B cell (primary cell): ENCODE measurements around the gene DEPDC1B. TPM values are rescaled to one million over a fixed set of nuclear protein-coding genes. Genes with fewer than 3 reads are reported as not detected.

Experiments used
- ATAC-seq: fragments of 200-7000 bp; cut with Tn5 transposase; one replicate; pipeline ENCODE4 v1.10.0; 2021; ENCODE audit warnings: low read depth, mild to moderate bottlenecking, moderate number of reproducible peaks, moderate library complexity
- CTCF ChIA-PET: fragments of 350-600 bp; sonication (Branson Sonifier 250); formaldehyde crosslinking; loops from one replicate; lab custom pipeline; 2021; ENCODE audit warnings: antibody characterized with exemption, inconsistent platforms; lab: Charles Lee
- POLR2A ChIA-PET: fragments of 350-600 bp; sonication (Branson Sonifier 250); formaldehyde crosslinking; loops from one replicate; lab custom pipeline; 2021; ENCODE audit warnings: antibody characterized with exemption; lab: Charles Lee
- DNase-seq: peaks from one replicate; pipeline ENCODE4 v3.0.0; 2013
- H2AFZ ChIP-seq: 2 replicates; pipeline ENCODE4 v1.6.1; 2012; ENCODE audit warnings: mild to moderate bottlenecking, low read depth, low read length; ENCODE audit not compliant: insufficient read depth, poor library complexity, severe bottlenecking
- H3K27ac ChIP-seq, 2 donors: 1 replicate in 1 of 2; 2 replicates in 1 of 2; pipeline ENCODE4 v1.5.1; 2012 to 2013; ENCODE audit warnings: low read length in 2 of 2, mild to moderate bottlenecking in 2 of 2, moderate library complexity in 1 of 2
- H3K27me3 ChIP-seq, 4 experiments: fragments of 200-600 bp in 1 of 4; sonication (generic) in 1 of 4; replicated peaks in 1 of 4; 1 replicate in 2 of 4; 2 replicates in 2 of 4; pipeline versions ENCODE4 v1.6.1 to v1.7.0; 2013 to 2016; ENCODE audit warnings: low read length in 3 of 4, mild to moderate bottlenecking in 2 of 4, mixed read lengths in 1 of 4, moderate library complexity in 1 of 4; ENCODE audit not compliant: insufficient read depth in 4 of 4, control insufficient read depth in 3 of 4; ENCODE audit errors: control extremely low read depth in 1 of 4
- H3K36me3 ChIP-seq, 2 experiments: replicated peaks in 1 of 2; 1 replicate in 1 of 2; 2 replicates in 1 of 2; pipeline versions ENCODE4 v1.6.1 to v1.7.1; 2013; ENCODE audit warnings: low read length in 1 of 2; ENCODE audit not compliant: insufficient read depth in 2 of 2, control insufficient read depth in 1 of 2; ENCODE audit errors: control extremely low read depth in 1 of 2, extremely low read depth in 1 of 2
- H3K4me1 ChIP-seq, 2 donors: fragments of 200-600 bp in 1 of 2; sonication (generic) in 1 of 2; 1 replicate in 1 of 2; 2 replicates in 1 of 2; pipeline versions ENCODE4 v1.5.1 to v1.6.1; 2013 to 2017; ENCODE audit warnings: low read length in 2 of 2; ENCODE audit not compliant: control insufficient read depth in 2 of 2, insufficient read depth in 2 of 2
- H3K4me2 ChIP-seq: replicated peaks from 2 replicates; pipeline ENCODE3; 2012; ENCODE audit warnings: mild to moderate bottlenecking, low read depth, low read length; ENCODE audit not compliant: poor library complexity, severe bottlenecking
- H3K4me3 ChIP-seq, 5 experiments: fragments of 200-600 bp in 1 of 5; sonication (generic) in 1 of 5; 1 replicate in 3 of 5; 2 replicates in 2 of 5; pipeline versions ENCODE4 v1.5.1 to v1.7.0; 2011 to 2016; ENCODE audit warnings: low read length in 4 of 5, mild to moderate bottlenecking in 4 of 5, low read depth in 2 of 5, control low read depth in 1 of 5, moderate library complexity in 1 of 5; ENCODE audit not compliant: insufficient read depth in 1 of 5; ENCODE audit errors: control extremely low read depth in 1 of 5, extremely low read depth in 1 of 5
- H3K79me2 ChIP-seq: fragments of 200-600 bp; sonication (generic); one replicate; pipeline ENCODE4 v1.6.0; 2016; ENCODE audit warnings: low read length; ENCODE audit not compliant: control insufficient read depth, insufficient read depth
- H3K9ac ChIP-seq: fragments of 200-600 bp; sonication (generic); 2 replicates; pipeline ENCODE4 v1.6.1; 2017; ENCODE audit warnings: mild to moderate bottlenecking, low read length, moderate library complexity
- H3K9me3 ChIP-seq, 3 donors: one replicate each; pipeline versions ENCODE4 v1.6.1 to v1.7.1; 2013; ENCODE audit warnings: low read length in 2 of 3; ENCODE audit not compliant: control insufficient read depth in 2 of 3, insufficient read depth in 1 of 3; ENCODE audit errors: control extremely low read depth in 1 of 3
- H4K20me1 ChIP-seq: 2 replicates; pipeline ENCODE4 v1.6.0; 2012; ENCODE audit warnings: mild to moderate bottlenecking, low read length; ENCODE audit not compliant: insufficient read depth, control insufficient read depth, poor library complexity, severe bottlenecking
- H3K27ac Mint-ChIP-seq: one replicate; pipeline ENCODE4 v1.8.0; 2021; ENCODE audit warnings: mixed read lengths
- H3K27me3 Mint-ChIP-seq: one replicate; pipeline ENCODE4 v1.8.0; 2021; ENCODE audit warnings: mixed read lengths
- H3K4me1 Mint-ChIP-seq: one replicate; pipeline ENCODE4 v1.8.0; 2021; ENCODE audit warnings: mixed read lengths
- H3K4me3 Mint-ChIP-seq: one replicate; pipeline ENCODE4 v1.8.0; 2021; ENCODE audit warnings: mixed read lengths
- H3K9me3 Mint-ChIP-seq: one replicate; pipeline ENCODE4 v1.8.0; 2022; ENCODE audit warnings: mixed read lengths; ENCODE audit not compliant: insufficient read depth
- EZH2 ChIP-seq: IDR thresholded peaks from 2 replicates; pipeline ENCODE4 v1.6.1; 2012; ENCODE audit warnings: borderline replicate concordance, low read depth, mild to moderate bottlenecking, moderate library complexity, low read length; ENCODE audit not compliant: insufficient read depth, poor library complexity, severe bottlenecking
- WGBS: methylation state at CpG from one replicate; pipeline ENCODE4 v1.1.5; 2013; ENCODE audit warnings: missing lambda C conversion rate; ENCODE audit not compliant: insufficient coverage; 5-methylcytosine and 5-hydroxymethylcytosine counted together
- intact Hi-C: fragments of 100-400 bp; cut with micrococcal nuclease; formaldehyde crosslinking; loops from one replicate; pipeline ENCODE4 v1.10.0; 2022
- polyA plus RNA-seq: library from polyadenylated mRNA; depleted of rRNA; stranded (reverse); fragments of >200 nt; gene quantifications from 2 replicates; pipeline ENCODE4 v1.2.3, GENCODE V29; 2012
- total RNA-seq, 2 donors: library from RNA; stranded (reverse); fragments of 120-200 nt in 1 of 2; gene quantifications; 1 replicate in 1 of 2; 2 replicates in 1 of 2; pipeline versions ENCODE4 v1.2.3 to v1.2.4, GENCODE V29; 2013 to 2022
- TF ChIP-seq, protein P1 (sequence below): fragments of 200-600 bp; IDR thresholded peaks from one replicate; pipeline ENCODE4 v1.8.0; 2022; ENCODE audit warnings: antibody characterized with exemption, mild to moderate bottlenecking

Gene DEPDC1B
- total and polyA plus RNA-seq, 2 donors (not counting 1 experiment from before 2014, with no cell fraction given) = 0.04 to 0.25 TPM

DNA sequence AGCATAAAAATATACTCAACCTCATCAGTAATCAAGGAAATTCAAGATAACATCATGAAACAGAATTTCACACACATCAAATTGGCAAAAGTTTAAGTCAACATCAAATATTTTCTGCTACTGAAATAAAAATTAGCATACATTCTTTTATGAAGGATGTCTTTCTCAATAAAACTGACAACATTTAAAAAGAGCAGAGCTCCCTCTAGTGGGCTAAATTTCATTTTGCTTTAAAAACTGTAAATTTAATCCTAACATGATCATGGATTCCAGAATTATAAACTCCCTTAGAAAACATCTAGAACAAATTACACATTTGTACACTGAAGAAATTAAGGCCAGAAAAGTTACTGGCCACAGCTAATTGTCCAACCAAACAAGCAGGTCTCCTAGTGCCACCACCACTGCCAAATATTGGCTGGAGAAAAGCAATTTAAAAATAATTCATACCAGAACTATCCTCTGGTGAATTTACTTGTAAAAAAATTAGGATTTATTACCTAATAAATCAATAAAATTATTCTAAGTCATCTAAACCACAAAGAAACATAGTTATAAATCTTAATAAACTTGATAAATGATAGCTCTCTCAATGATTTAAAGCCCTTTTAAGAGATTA, 31.2 kb downstream of the DEPDC1B start:
- Histone ChIP-seq H3K4me1 (no peaks in the 10 kb centered on the region), H3K4me3 (no peak overlapping the region), H3K9ac (no peak overlapping the region), H3K79me2 (no peaks in the 10 kb centered on the region), H2AFZ (no peak overlapping the region), H3K27ac (no peak overlapping the region), H4K20me1 (no peaks in the 10 kb centered on the region), H3K36me3 (no peaks in the 10 kb centered on the region), H3K9me3 (no peaks in the 10 kb centered on the region), H3K27me3 (no peaks in the 10 kb centered on the region), H3K4me2 (no peak overlapping the region)
- Mint-ChIP-seq H3K4me3 (no peak overlapping the region), H3K9me3 (no peaks in the 10 kb centered on the region), H3K27ac (no peak overlapping the region), H3K27me3 (no peaks in the 10 kb centered on the region), H3K4me1 (no peaks in the 10 kb centered on the region)
- intact Hi-C loops = loop anchor here (1.0 kb wide), 1 partner anchor 858 kb away; no protein-coding TSS in a partner anchor
- no peak for ATAC-seq
- TF ChIP-seq, protein P1, sequence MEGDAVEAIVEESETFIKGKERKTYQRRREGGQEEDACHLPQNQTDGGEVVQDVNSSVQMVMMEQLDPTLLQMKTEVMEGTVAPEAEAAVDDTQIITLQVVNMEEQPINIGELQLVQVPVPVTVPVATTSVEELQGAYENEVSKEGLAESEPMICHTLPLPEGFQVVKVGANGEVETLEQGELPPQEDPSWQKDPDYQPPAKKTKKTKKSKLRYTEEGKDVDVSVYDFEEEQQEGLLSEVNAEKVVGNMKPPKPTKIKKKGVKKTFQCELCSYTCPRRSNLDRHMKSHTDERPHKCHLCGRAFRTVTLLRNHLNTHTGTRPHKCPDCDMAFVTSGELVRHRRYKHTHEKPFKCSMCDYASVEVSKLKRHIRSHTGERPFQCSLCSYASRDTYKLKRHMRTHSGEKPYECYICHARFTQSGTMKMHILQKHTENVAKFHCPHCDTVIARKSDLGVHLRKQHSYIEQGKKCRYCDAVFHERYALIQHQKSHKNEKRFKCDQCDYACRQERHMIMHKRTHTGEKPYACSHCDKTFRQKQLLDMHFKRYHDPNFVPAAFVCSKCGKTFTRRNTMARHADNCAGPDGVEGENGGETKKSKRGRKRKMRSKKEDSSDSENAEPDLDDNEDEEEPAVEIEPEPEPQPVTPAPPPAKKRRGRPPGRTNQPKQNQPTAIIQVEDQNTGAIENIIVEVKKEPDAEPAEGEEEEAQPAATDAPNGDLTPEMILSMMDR = peak; percentile 91
- no peak for TF ChIP-seq EZH2
- DNase-seq = peak; percentile 61
- POLR2A ChIA-PET = no interaction called here
- CTCF ChIA-PET = interaction anchor here (0.6 to 4.0 kb wide), 24 partner anchors 9 to 1481 kb away, joined by 3 to 65 read pairs (median 4); partner anchors contain the start of gene DEPDC1B

GRCh38 chr5:60651872-60652620, 47.9 kb downstream of the DEPDC1B start:
- ChIA-PET POLR2A (no interaction called here), CTCF (interaction anchor here (1.5 kb wide), 1 partner anchor 844 kb away, joined by 8 read pairs; no protein-coding TSS in a partner anchor)
- DNase-seq (no peak), ATAC-seq (no peak)
- Histone ChIP-seq H3K9me3 (peaks cover 0 to 6% (median 3%) of the 10 kb centered on the region in 3 donors), H4K20me1 (no peaks in the 10 kb centered on the region), H3K4me2 (no peak overlapping the region), H3K79me2 (no peaks in the 10 kb centered on the region), H3K4me3 (no peak overlapping the region), H3K9ac (no peak overlapping the region), H3K4me1 (no peaks in the 10 kb centered on the region), H2AFZ (no peak overlapping the region), H3K36me3 (no peaks in the 10 kb centered on the region), H3K27ac (no peak overlapping the region), H3K27me3 (no peaks in the 10 kb centered on the region)
- Mint-ChIP-seq H3K4me1 (peaks cover 1% of the 10 kb centered on the region), H3K27ac (no peak overlapping the region), H3K27me3 (no peaks in the 10 kb centered on the region), H3K9me3 (no peaks in the 10 kb centered on the region), H3K4me3 (no peak overlapping the region)
- TF ChIP-seq, protein P1 = no peak
- no peak for TF ChIP-seq EZH2
- 93% methylated on average over 2 of the region's 3 CpGs for WGBS
- intact Hi-C loops = no loop called here
